GM18526 (cell line): ENCODE results near the gene PSMG3.

Source experiments
- POLR2A ChIP-seq: IDR thresholded peaks from 3 replicates; pipeline ENCODE4 v1.6.1; 2011; ENCODE audit not compliant: insufficient read length; ENCODE audit errors: extremely low read depth

PSMG3 gene

DNA sequence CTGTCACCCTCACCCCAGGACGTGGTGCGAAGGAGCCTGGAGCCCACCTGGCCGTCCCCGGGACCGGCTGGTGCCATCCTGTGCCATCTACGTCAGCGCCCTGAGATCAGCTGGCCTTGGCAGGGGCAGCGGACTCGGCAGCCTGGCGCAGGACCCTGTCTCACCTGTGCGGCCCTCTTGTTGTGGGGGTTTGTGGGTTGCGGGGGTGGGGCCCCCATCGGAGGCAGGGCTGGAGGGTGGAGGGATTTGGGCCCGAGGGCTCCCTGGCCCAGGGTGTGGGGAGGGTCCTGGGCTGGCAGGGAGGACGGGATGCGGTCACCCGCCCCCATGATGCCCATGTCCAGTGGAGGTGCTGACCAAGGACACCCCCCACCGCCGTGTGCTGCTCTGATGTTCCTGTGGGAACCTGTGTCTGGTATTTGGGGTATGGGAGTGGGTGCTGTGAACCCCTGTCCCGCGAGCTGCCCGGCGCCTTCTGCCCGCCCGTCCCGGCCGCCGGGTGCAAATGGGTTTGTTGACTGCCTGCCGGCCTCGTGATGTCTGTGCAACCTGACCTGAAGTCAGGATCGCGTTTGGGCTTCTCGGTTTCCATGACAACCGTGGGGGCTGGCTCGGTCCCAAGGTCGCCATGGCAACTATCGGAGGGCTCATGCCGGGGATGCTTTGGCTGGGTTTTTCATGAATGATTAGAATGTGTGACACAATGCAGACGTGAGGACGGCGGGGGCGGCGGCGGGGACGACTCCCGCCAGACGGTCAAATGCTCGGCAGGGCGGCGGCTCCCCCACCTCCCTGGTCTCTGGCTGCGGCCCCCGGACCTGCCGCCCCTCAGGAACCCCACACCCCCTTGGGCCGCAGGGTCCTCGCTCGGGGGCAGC, 32.1 kb downstream of the PSMG3 start:
- TF ChIP-seq POLR2A, result no peak

GRCh38 chr7:1536743-1537534, 32.9 kb downstream of the PSMG3 start:
- TF ChIP-seq POLR2A, result no peak

GRCh38 chr7:1536455-1536742, 33.4 kb downstream of the PSMG3 start:
- TF ChIP-seq POLR2A, result no peak

DNA sequence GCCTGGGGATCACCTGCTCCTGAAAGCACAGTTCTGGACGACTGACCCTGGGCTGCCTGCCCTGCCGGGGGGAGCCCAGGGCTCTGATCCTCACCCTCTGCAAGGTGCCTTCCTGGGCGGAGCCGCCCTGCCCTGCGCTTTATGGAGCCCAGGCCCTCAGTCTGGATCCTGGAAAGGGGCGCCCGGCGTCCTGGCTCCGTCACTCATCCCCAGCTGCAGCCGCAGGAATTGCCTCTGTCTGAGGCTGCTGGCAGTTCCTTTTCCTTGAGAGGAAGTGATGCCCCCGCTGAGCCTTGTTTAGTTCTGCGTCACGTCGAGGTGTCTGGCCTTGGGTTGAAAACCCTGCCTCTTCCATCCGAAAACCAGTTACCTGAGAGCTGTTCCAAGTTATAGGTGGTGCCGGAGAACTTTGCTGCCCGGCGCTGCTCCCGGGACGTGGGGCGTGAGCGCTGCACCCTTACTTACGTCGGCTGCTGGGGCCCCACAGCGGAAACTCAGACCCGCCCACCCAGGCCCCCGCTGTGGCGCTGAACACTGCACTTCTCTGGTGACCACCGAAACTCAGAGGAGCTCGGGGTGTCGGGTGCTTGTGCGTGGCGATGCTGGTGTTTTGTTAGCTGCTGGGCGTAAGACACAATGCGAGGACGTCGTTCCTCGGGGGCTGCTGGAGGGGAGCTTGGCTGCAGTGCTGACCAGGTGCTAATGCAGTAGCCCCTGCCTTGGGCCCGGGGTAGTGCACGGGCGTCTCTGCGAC, 34.0 kb downstream of the PSMG3 start:
- TF ChIP-seq POLR2A, result no peak

DNA sequence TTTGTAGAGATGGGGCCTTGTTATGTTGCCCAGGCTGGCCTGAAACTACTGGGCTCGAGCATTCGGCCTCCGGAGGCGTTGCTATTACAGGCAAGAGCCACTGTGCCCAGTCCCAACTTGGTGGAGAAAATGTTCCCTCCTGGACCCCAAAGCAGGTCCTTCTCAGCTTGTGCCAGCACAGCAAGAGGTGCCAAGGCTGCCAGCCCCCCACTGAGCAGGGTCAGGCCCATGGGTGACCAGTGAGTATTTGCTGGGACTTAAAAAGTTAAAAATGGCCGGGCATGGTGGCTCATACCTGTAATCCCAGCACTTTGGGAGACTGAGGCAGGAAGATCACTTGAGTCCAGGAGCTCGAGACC, 34.8 kb downstream of the PSMG3 start:
- TF ChIP-seq POLR2A, result no peak

DNA sequence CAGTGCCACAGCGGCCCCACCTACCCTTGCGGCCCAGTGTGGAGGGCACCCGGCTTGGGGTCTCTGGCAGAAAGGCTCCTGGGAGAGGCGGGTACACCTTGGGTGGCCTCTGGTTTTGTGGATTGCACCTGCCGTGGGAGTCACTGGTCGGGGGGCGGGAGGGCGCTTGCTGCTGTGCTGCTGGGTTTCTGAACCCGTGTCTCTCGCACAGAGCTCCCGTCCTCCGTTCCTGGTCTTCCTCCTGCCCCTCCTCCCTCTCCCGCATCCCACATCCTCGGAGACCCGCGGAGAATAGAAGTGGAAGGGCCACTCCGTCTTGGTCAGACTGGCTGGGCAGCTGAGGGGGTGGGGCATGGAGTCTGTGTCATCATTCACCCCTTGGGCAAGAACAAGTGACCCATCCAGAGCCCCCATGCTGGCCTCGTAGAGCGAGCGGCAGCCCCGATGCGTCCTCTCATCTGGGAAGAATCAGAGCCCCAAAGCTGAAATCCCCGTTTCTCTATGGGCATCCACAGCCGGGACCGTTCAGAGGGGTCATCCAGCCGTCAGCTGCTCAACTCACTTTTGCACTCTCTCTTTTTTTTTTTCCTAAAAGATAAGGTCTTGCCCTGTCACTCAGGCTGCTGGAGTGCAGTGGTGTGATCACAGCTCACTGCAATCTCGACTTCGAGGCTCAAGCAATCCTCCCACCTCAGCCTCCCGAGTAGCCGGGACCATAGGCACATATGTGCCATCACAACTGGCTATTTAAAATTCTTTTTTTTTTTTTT, 35.3 kb downstream of the PSMG3 start:
- no peak for TF ChIP-seq POLR2A

DNA sequence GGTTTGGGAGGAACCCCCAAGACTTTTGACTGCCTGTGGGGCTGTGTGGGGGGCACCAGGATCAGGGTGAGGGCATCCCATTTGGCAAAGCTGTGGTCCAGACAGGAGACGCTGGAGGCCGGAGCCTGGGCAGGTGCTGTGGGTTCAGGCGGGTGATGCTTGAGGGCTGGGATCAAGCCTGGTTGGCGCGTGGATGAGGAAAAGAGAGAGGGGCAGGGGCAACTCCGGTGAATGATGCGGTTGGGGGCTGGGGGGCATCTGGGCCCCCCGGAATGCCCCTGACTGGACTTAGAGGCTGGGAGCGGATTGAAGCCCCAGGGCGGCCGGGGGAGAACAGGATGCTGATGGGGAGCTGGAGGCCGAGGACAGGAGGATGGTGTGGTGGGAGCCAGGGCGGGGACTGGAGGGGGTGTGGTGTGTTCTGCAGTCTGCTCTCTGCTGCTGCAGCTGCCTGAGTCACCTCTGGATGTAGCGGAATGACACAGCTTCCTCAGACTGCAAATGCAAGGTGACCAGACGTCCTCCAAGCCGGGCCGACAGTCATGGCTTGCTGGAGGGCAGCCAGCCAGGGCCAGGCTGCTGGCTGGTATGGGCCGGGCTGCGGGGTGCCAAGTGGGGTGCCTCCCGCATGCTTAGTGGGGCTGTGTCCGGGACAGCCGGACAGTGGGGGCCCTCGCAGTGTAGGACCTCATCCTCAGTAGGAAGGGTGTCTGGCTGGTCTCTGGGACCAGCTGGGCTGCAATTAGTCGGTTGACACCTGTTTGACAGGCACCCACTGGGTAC, 36.1 kb downstream of the PSMG3 start:
- no peak for TF ChIP-seq POLR2A

DNA sequence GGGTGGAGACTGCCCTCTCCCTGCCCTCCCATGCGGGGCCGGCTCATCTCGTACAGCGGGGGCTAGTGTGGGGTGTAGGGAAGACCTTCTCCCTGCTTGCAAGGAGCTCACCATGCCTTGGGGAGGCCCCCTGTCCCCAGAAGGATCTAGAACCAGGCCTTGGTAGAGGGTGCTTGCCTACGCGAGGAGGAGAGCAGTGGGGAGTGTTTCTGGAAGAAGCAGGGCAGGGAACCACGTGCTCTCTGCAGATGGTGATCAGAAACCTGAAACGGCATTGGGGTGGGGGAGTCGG, 36.6 kb downstream of the PSMG3 start:
- no peak for TF ChIP-seq POLR2A

GRCh38 chr7:1532456-1533254, 37.2 kb downstream of the PSMG3 start:
- no peak for TF ChIP-seq POLR2A

DNA sequence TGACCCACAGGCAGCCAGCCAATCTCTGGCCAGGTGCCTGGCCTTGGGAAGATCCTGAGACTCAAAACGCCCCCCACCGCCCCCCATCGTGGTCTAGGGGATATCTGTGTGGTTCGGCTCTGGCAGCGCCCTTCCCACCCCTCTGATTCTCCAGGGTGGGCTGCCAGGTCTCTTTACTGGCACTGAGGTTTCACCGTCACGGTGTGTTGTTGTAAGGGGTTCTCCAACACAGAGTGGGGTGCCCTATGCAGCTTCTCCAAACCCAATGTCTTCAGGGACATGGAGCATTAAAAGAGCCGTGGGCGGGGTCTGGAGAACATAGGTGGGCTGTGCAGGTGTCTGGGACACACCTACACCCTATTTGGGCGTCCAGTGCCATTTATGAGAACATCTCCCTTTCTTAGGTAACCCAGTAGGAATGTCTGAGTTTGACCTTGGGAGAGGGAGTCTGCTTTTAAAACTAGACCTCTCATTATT, 37.8 kb downstream of the PSMG3 start:
- TF ChIP-seq POLR2A, result no peak

GRCh38 chr7:1531263-1531978, 38.4 kb downstream of the PSMG3 start:
- no peak for TF ChIP-seq POLR2A

DNA sequence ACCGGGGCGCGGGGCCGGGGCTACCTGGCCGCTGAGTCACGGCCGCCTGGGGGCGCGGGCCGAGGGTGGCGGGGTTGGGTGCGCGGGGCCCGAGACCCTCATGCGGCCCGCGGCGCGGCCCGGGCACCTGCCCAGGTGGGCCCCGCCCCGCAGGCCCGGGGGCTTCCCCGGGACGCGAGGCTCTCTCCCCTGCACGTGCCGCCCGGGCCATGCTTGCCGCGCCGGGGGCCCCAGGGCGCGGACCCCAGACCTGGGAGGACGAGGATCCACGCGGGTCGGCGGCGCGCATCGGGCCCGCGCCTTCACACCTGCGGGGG, 38.9 kb downstream of the PSMG3 start:
- TF ChIP-seq POLR2A, result no peak
